GM18870 (cell line): Measurements from ENCODE around the gene FGF13.

Source experiments
- ATAC-seq: cut with Tn5 transposase; IDR thresholded peaks from one replicate; pipeline ENCODE4 v1.9.1; 2021; ENCODE audit warnings: moderate library complexity; ENCODE audit not compliant: unreplicated experiment

FGF13 gene

GRCh38 chrX:138664466-138664865 is 47.1 kb downstream of the FGF13 start:
- ATAC-seq: no peak

- no peak for ATAC-seq
Observed at GRCh38 chrX:138664016-138664415, 47.5 kb downstream of the FGF13 start.

- ATAC-seq: no peak
Observed at GRCh38 chrX:138651494-138651893, 60.0 kb downstream of the FGF13 start.

DNA sequence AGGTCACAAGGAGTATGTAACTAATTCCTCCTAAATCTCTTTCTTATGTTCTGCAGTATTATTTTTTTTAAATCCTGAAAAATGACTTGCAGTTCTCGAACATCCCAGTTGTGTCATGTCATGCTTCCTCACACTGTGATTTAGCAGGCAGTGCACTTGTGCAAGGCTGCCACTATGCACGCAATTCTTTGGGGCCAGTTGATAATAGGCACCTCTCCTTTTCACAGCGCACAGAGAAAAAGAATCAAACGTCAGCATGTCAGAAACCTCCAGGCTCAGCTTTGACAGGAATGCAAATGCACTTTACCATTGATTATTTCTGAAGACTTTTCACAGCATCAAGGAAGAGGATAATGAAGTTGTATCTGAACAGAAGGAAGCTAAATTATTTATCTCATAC is 62.9 kb downstream of the FGF13 start:
- no peak for ATAC-seq

GRCh38 chrX:138638996-138639395 is 72.5 kb downstream of the FGF13 start:
- ATAC-seq: no peak
